Fibroblast of skin of right quadriceps (primary cell): ENCODE measurements around the gene LATS2.

Experiments
- DNase-seq: peaks from one replicate; pipeline ENCODE4 v3.0.0-alpha.2; 2013

Gene LATS2

GRCh38 chr13:21061029-21061763, at the start of gene LATS2:
Gene LATS2, minus strand, starts transcription at chr13:21061586. Its CDS starts 15,560 bp downstream, at chr13:21046026.
- DNase-seq: peak; percentile 95

- no peak for DNase-seq
Observed at GRCh38 chr13:21109168-21109567, 47.8 kb upstream of the LATS2 start.

GRCh38 chr13:21106089-21106488, 44.7 kb upstream of the LATS2 start:
- DNase-seq: peak; percentile 77

GRCh38 chr13:21104199-21105019, 43.0 kb upstream of the LATS2 start:
- DNase-seq: no peak

GRCh38 chr13:21101865-21102576, 40.6 kb upstream of the LATS2 start:
- no peak for DNase-seq

GRCh38 chr13:21100994-21101757, 39.8 kb upstream of the LATS2 start:
- no peak for DNase-seq

- no peak for DNase-seq
Observed at GRCh38 chr13:21100211-21100610, 38.8 kb upstream of the LATS2 start.

- no peak for DNase-seq
Observed at GRCh38 chr13:21095311-21095710, 33.9 kb upstream of the LATS2 start.

GRCh38 chr13:21089830-21090229, 28.4 kb upstream of the LATS2 start:
- no peak for DNase-seq

GRCh38 chr13:21088534-21088933, 27.1 kb upstream of the LATS2 start:
- no peak for DNase-seq

GRCh38 chr13:21086929-21087328, 25.5 kb upstream of the LATS2 start:
- no peak for DNase-seq

GRCh38 chr13:21081926-21082325, 20.5 kb upstream of the LATS2 start:
- DNase-seq: no peak

GRCh38 chr13:21080593-21080891, 19.2 kb upstream of the LATS2 start:
- no peak for DNase-seq

GRCh38 chr13:21079761-21080592, 18.6 kb upstream of the LATS2 start:
- DNase-seq: peak; percentile 91

- DNase-seq: peak; percentile 65
Observed at GRCh38 chr13:21079221-21079620, 17.8 kb upstream of the LATS2 start.

GRCh38 chr13:21078501-21078900, 17.1 kb upstream of the LATS2 start:
- peak; percentile 80 for DNase-seq

GRCh38 chr13:21077788-21078353, 16.5 kb upstream of the LATS2 start:
- DNase-seq: no peak

- no peak for DNase-seq
Observed at GRCh38 chr13:21077076-21077787, 15.8 kb upstream of the LATS2 start.

- DNase-seq: no peak
Observed at GRCh38 chr13:21076253-21076652, 14.9 kb upstream of the LATS2 start.

- DNase-seq: peak; percentile 17
Observed at GRCh38 chr13:21075379-21076249, 14.2 kb upstream of the LATS2 start.
